Right atrium auricular region (tissue), 2 donors: ENCODE measurements around the gene ACOT13. TPM values are rescaled to one million over a fixed set of nuclear protein-coding genes. Genes with fewer than 3 reads are reported as not detected.
"Not testable (repeated sequence)": the region's sequence is repeated elsewhere in the genome, so short reads cannot be mapped to it uniquely, and the experiment has no call there.

Experiments
- DNase-seq: peaks from one replicate; pipeline ENCODE4 v3.0.0-alpha.2; 2019; ENCODE audit warnings: low spot score
- H3K27ac ChIP-seq, 2 donors: fragments of 200-600 bp; sonication (generic); 1 replicate in 1 of 2; 2 replicates in 1 of 2; pipeline ENCODE4 v1.5.1; 2016 to 2019
- H3K27me3 ChIP-seq, 2 donors: fragments of 200-600 bp; sonication (generic); one replicate each; pipeline versions ENCODE4 v1.5.1 to v1.6.0; 2017 to 2019
- H3K36me3 ChIP-seq: fragments of 200-600 bp; sonication (generic); one replicate; pipeline ENCODE4 v1.5.1; 2016
- H3K4me1 ChIP-seq, 2 donors: fragments of 200-600 bp; sonication (generic); one replicate each; pipeline versions ENCODE4 v1.5.1 to v1.6.0; 2017 to 2019
- H3K4me3 ChIP-seq, 2 donors: fragments of 200-600 bp; sonication (generic); 1 replicate in 1 of 2; 2 replicates in 1 of 2; pipeline ENCODE4 v1.5.1; 2017 to 2019; ENCODE audit warnings: mild to moderate bottlenecking in 1 of 2, moderate library complexity in 1 of 2
- H3K9me3 ChIP-seq, 2 donors: fragments of 200-600 bp; sonication (generic); one replicate each; pipeline ENCODE4 v1.5.1; 2019
- total RNA-seq, 2 donors: library from RNA; depleted of rRNA; stranded (reverse); fragments of >200 nt; gene quantifications; one replicate each; pipeline ENCODE4 v1.1.0, GENCODE V29; 2016
- TF ChIP-seq, protein P1 (sequence below), 2 donors: fragments of 200-600 bp; sonication (generic); IDR thresholded peaks; one replicate each; pipeline ENCODE4 v1.5.1; 2019; ENCODE audit warnings: antibody characterized with exemption in 2 of 2

ACOT13 gene
- total RNA-seq, 2 donors from 2014 or later, result 12.0 to 19.9 TPM

DNA sequence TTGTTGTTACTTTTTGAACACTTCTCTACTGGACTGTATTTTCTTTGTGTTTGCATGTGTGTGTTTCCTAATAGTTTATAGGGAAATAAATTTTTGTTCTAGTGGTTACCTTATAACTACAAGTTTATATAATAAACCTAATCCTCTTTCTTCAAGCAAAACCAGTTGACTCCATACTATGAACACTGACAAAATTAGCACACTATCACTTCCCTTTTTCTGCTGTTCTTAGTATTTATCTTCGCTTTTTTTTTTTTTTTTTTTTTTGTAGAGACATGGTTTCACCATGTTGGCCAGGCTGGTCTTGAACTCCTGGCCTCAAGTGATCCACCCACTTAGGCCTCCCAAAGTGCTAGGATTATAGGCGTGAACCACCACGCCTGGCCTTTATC lies 77.1 kb downstream of the ACOT13 start:
- Histone ChIP-seq H3K27me3 (no peaks in the 10 kb centered on the region), H3K27ac (no peak overlapping the region), H3K9me3 (no peaks in the 10 kb centered on the region), H3K4me3 (no peak overlapping the region), H3K4me1 (no peaks in the 10 kb centered on the region), H3K36me3 (no peaks in the 10 kb centered on the region)
- DNase-seq, result no peak
- TF ChIP-seq, protein P1, sequence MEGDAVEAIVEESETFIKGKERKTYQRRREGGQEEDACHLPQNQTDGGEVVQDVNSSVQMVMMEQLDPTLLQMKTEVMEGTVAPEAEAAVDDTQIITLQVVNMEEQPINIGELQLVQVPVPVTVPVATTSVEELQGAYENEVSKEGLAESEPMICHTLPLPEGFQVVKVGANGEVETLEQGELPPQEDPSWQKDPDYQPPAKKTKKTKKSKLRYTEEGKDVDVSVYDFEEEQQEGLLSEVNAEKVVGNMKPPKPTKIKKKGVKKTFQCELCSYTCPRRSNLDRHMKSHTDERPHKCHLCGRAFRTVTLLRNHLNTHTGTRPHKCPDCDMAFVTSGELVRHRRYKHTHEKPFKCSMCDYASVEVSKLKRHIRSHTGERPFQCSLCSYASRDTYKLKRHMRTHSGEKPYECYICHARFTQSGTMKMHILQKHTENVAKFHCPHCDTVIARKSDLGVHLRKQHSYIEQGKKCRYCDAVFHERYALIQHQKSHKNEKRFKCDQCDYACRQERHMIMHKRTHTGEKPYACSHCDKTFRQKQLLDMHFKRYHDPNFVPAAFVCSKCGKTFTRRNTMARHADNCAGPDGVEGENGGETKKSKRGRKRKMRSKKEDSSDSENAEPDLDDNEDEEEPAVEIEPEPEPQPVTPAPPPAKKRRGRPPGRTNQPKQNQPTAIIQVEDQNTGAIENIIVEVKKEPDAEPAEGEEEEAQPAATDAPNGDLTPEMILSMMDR (IDR thresholded peaks at IDR 0.05), result no peak

GRCh38 chr6:24744911-24745310 lies 78.0 kb downstream of the ACOT13 start:
- Histone ChIP-seq H3K27ac (no peak overlapping the region), H3K4me1 (no peaks in the 10 kb centered on the region), H3K27me3 (no peaks in the 10 kb centered on the region), H3K4me3 (no peak overlapping the region), H3K9me3 (no peaks in the 10 kb centered on the region), H3K36me3 (no peaks in the 10 kb centered on the region)
- TF ChIP-seq, protein P1 (IDR thresholded peaks at IDR 0.05), result no peak
- DNase-seq, result no peak

- H3K27ac ChIP-seq, result no peak overlapping the region
- no peaks in the 10 kb centered on the region for H3K36me3 ChIP-seq
- TF ChIP-seq, protein P1 (IDR thresholded peaks at IDR 0.05), result no peak
Observed at GRCh38 chr6:24749297-24749696, 82.4 kb downstream of the ACOT13 start.

GRCh38 chr6:24750878-24751277 lies 84.0 kb downstream of the ACOT13 start:
- not testable (repeated sequence) for H3K27me3 ChIP-seq, H3K4me1 ChIP-seq, H3K36me3 ChIP-seq, DNase-seq, H3K9me3 ChIP-seq, H3K4me3 ChIP-seq, H3K27ac ChIP-seq

More at GRCh38 chr6:24749297-24749696, 82.4 kb downstream of the ACOT13 start:
- H3K4me3 ChIP-seq, result no peak overlapping the region
- H3K4me1 ChIP-seq, result no peaks in the 10 kb centered on the region
- H3K27me3 ChIP-seq, result no peaks in the 10 kb centered on the region
- no peaks in the 10 kb centered on the region for H3K9me3 ChIP-seq
- no peak for DNase-seq

GRCh38 chr6:24752503-24752902 lies 85.6 kb downstream of the ACOT13 start:
- Histone ChIP-seq H3K36me3 (no peaks in the 10 kb centered on the region), H3K4me3 (no peak overlapping the region), H3K4me1 (no peaks in the 10 kb centered on the region), H3K27me3 (no peaks in the 10 kb centered on the region), H3K27ac (no peak overlapping the region), H3K9me3 (no peaks in the 10 kb centered on the region)
- no peak for DNase-seq
- TF ChIP-seq, protein P1 (IDR thresholded peaks at IDR 0.05), result no peak

DNA sequence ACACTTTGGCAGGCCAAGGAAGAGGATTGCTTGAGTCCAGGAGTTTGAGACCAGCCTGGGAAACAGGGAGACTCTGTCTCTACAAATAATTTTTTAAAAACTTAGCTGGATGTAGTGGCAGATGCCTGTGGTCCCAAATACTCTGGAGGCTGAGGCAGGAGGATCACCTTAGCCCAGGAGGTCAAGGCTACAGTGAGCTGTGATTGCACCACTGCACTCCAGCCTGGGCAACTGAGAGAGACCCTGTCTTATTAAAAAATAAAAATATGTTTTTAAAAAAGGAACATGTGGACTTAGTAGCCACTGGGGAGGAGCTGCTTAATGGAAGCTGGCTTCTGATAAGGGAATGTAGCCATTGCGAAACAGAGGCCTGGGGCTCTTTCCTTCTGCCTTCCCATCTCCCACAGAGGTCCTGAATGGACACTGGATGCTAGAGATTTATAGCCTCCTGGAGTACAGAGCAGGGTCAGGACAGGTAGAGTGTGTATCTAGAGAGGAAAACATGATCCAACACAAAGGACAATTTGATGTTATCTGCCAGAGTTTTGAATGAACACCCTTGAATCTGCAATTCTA lies 86.1 kb downstream of the ACOT13 start:
- H3K9me3 ChIP-seq, result no peaks in the 10 kb centered on the region
- no peaks in the 10 kb centered on the region for H3K4me1 ChIP-seq
- H3K4me3 ChIP-seq, result no peak overlapping the region
- TF ChIP-seq, protein P1 (IDR thresholded peaks at IDR 0.05), result no peak
- H3K36me3 ChIP-seq, result no peaks in the 10 kb centered on the region
- H3K27ac ChIP-seq, result no peak overlapping the region
- no peaks in the 10 kb centered on the region for H3K27me3 ChIP-seq
- DNase-seq, result no peak
